K562 (cell line): ENCODE measurements around the gene IRF2BP1. TPM values are rescaled to one million over a fixed set of nuclear protein-coding genes. Genes with fewer than 3 reads are reported as not detected.

Experiments used
- ARID1B ChIP-seq: fragments of 450-650 bp; IDR thresholded peaks from 2 replicates; pipeline ENCODE4 v1.6.1; 2016; ENCODE audit warnings: antibody characterized with exemption, mild to moderate bottlenecking, inconsistent platforms
- BRF1 ChIP-seq: IDR thresholded peaks from 3 replicates; pipeline ENCODE4 v1.6.1; 2011; ENCODE audit warnings: borderline replicate concordance, mild to moderate bottlenecking; ENCODE audit not compliant: insufficient read length; ENCODE audit errors: extremely low read depth
- CCNT2 ChIP-seq: IDR thresholded peaks from 2 replicates; pipeline ENCODE4 v1.6.1; 2011; ENCODE audit warnings: borderline replicate concordance, low read depth, mild to moderate bottlenecking, moderate library complexity, mixed read lengths, low read length; ENCODE audit not compliant: insufficient read length; ENCODE audit errors: extremely low read depth
- EWSR1 ChIP-seq: fragments of 450-650 bp; IDR thresholded peaks from 2 replicates; pipeline ENCODE4 v1.6.1; 2018; ENCODE audit warnings: borderline replicate concordance, mild to moderate bottlenecking, low read depth, moderate library complexity; ENCODE audit not compliant: partially characterized antibody
- GTF2E2 ChIP-seq: fragments of 200-800 bp; sonication (Bioruptor generic); IDR thresholded peaks from 2 replicates; pipeline ENCODE4 v1.6.1; 2016; ENCODE audit warnings: missing genetic modification characterization, missing compliant biosample characterization
- HDAC2 ChIP-seq: fragments of 450-650 bp; IDR thresholded peaks from 2 replicates; pipeline ENCODE4 v1.6.1; 2016; ENCODE audit warnings: mild to moderate bottlenecking
- HMGXB4 ChIP-seq: sonication (generic); formaldehyde crosslinking; IDR thresholded peaks from 2 replicates; pipeline ENCODE4 v1.8.1; 2023; ENCODE audit warnings: mild to moderate bottlenecking, missing genetic modification reagents
- HNRNPK ChIP-seq: fragments of 200-400 bp; formaldehyde crosslinking; IDR thresholded peaks from one replicate; pipeline ENCODE4 v1.6.1; 2018; ENCODE audit warnings: mild to moderate bottlenecking, low read depth, low read length; ENCODE audit not compliant: poor library complexity, severe bottlenecking
- MBD2 ChIP-seq: sonication (generic); IDR thresholded peaks from 2 replicates; pipeline ENCODE4 v1.6.1; 2016; ENCODE audit warnings: low read depth, borderline replicate concordance
- MLX ChIP-seq, 2 experiments: fragments of 450-650 bp in 1 of 2; sonication (generic) in 1 of 2; formaldehyde crosslinking; conservative IDR thresholded peaks; 2 replicates each; pipeline versions ENCODE4 v1.4.0 to v1.8.1; 2020 to 2022; ENCODE audit warnings: mild to moderate bottlenecking in 1 of 2, missing genetic modification reagents in 1 of 2
- MNT ChIP-seq, 2 experiments: fragments of 450-650 bp; conservative IDR thresholded peaks; 2 replicates each; pipeline ENCODE4 v1.6.1; 2017; ENCODE audit warnings: mild to moderate bottlenecking in 2 of 2, moderate library complexity in 2 of 2
- NKRF ChIP-seq: fragments of 450-650 bp; IDR thresholded peaks from 2 replicates; pipeline ENCODE4 v1.6.1; 2016; ENCODE audit warnings: borderline replicate concordance
- PHF8 ChIP-seq: fragments of 200-600 bp; sonication (generic); IDR thresholded peaks from 2 replicates; pipeline ENCODE4 v1.6.1; 2012; ENCODE audit warnings: mixed run types, mild to moderate bottlenecking, inconsistent platforms, low read length, moderate library complexity, borderline replicate concordance
- POLR3A ChIP-seq: IDR thresholded peaks from 2 replicates; pipeline ENCODE4 v1.6.1; 2011; ENCODE audit warnings: borderline replicate concordance, mild to moderate bottlenecking, moderate library complexity; ENCODE audit not compliant: insufficient read length, insufficient read depth; ENCODE audit errors: extremely low read depth
- PTBP1 ChIP-seq: fragments of 200-400 bp; formaldehyde crosslinking; IDR thresholded peaks from 2 replicates; pipeline ENCODE4 v1.6.1; 2017; ENCODE audit warnings: low read depth, low read length
- SRSF7 ChIP-seq: fragments of 200-400 bp; formaldehyde crosslinking; optimal IDR thresholded peaks from 2 replicates; pipeline ENCODE3; 2017; ENCODE audit warnings: mild to moderate bottlenecking, low read depth, low read length
- ZC3H4 ChIP-seq: sonication (generic); formaldehyde crosslinking; IDR thresholded peaks from 2 replicates; pipeline ENCODE4 v1.9.0; 2021; ENCODE audit warnings: missing genetic modification reagents, borderline replicate concordance
- ZNF253 ChIP-seq: fragments of 250-450 bp; sonication (Bioruptor Pico); conservative IDR thresholded peaks from 2 replicates; pipeline ENCODE4 v1.6.1; 2021; ENCODE audit warnings: mild to moderate bottlenecking
- ZNF408 ChIP-seq: fragments of 250-450 bp; sonication (Bioruptor Pico); IDR thresholded peaks from 2 replicates; pipeline ENCODE4 v1.4.0; 2020; ENCODE audit warnings: low read depth, mild to moderate bottlenecking, moderate library complexity
- ZNF551 ChIP-seq: fragments of 250-450 bp; sonication (Bioruptor Pico); IDR thresholded peaks from 2 replicates; pipeline ENCODE4 v1.5.0; 2021; ENCODE audit warnings: mild to moderate bottlenecking, moderate library complexity
- ZNF561 ChIP-seq: fragments of 450-650 bp; formaldehyde crosslinking; conservative IDR thresholded peaks from 2 replicates; pipeline ENCODE4 v1.4.0; 2020; ENCODE audit warnings: mild to moderate bottlenecking, moderate library complexity
- polyA plus RNA-seq, 8 experiments: library from polyadenylated mRNA; depleted of rRNA in 4 of 8; stranded (reverse) in 5 of 8; unstranded in 3 of 8; fragments of >200 nt; fragmentation: Nextera tagmentation in 2 of 8; fragmentation: Illumina TruSeq in 1 of 8; extraction: Ambion mirVana in 2 of 8; extraction: Trizol in 1 of 8; gene quantifications; 2 replicates each; pipeline versions ENCODE4 v1.2.1 to v1.2.3, GENCODE V29; 2011 to 2014; ENCODE audit warnings: inconsistent platforms in 1 of 8, missing spikeins in 1 of 8
- total RNA-seq, 7 experiments: library from RNA; depleted of rRNA in 6 of 7; stranded (reverse); fragments of >200 nt in 6 of 7; fragmentation: Illumina TruSeq in 2 of 7; extraction: Trizol in 2 of 7; gene quantifications; 2 replicates each; pipeline versions ENCODE4 v1.2.1 to v1.2.3, GENCODE V29; 2011 to 2021; ENCODE audit warnings: low replicate concordance in 1 of 7

The IRF2BP1 gene
- total and polyA plus RNA-seq, 9 of the 15 experiments (the other 6 are each of a cell fraction or from before 2014, with no cell fraction given) = 0.61 to 35.9 (median 3.5) TPM

- 0 out of 4 replicates have a peak, but pooled peaks of 1 of the 2 experiments have one; percentile 5 for TF ChIP-seq MNT (conservative IDR thresholded peaks at IDR 0.05)
- no peak for TF ChIP-seq EWSR1
- TF ChIP-seq ZNF551 (CRISPR knock-in tag) = no peak
- no peak for TF ChIP-seq ZC3H4 (CRISPR knock-in tag)
- no peak for TF ChIP-seq HNRNPK
- no peak for TF ChIP-seq BRF1
- TF ChIP-seq ZNF408 (CRISPR knock-in tag) = no peak
- TF ChIP-seq POLR3A = no peak
- no peak for TF ChIP-seq PTBP1
- TF ChIP-seq HMGXB4 = no peak
- no peak for TF ChIP-seq CCNT2
- TF ChIP-seq SRSF7 = no peak
- TF ChIP-seq MLX (CRISPR knock-in tag; conservative IDR thresholded peaks at IDR 0.05) = no peak
- TF ChIP-seq GTF2E2 (tag) = no peak
- 0 out of 2 replicates have a peak, but pooled peaks have one; percentile 32 for TF ChIP-seq ARID1B
- no peak for TF ChIP-seq ZNF561 (CRISPR knock-in tag)
- peak; percentile 58; the same call in 1 of the 2 replicates for TF ChIP-seq PHF8
- no peak for TF ChIP-seq MBD2
- no peak for TF ChIP-seq ZNF253 (CRISPR knock-in tag)
- peak; percentile 34; the same call in 1 of the 2 replicates for TF ChIP-seq NKRF
- TF ChIP-seq HDAC2 = 0 out of 2 replicates have a peak, but pooled peaks have one; percentile 34
These were observed 16.1 kb upstream of the IRF2BP1 start, which contains the start of gene MYPOP (continued) for GRCh38 chr19:45901912-45902650.
